K562 treated with DMSO at 1 percent for 24 hours (cell line): Measurements from ENCODE around the gene RBM3. TPM values are rescaled to one million over a fixed set of nuclear protein-coding genes. Genes with fewer than 3 reads are reported as not detected.

Experiments
- total RNA-seq: library from RNA; unstranded; fragments of 300-600 nt; gene quantifications from 2 replicates; pipeline ENCODE4 v1.2.3, GENCODE V29; 2022; ENCODE audit warnings: low read depth; ENCODE audit not compliant: insufficient read depth

RBM3 gene
- 60.6 and 67.0 TPM in 2 replicates for total RNA-seq

DNA sequence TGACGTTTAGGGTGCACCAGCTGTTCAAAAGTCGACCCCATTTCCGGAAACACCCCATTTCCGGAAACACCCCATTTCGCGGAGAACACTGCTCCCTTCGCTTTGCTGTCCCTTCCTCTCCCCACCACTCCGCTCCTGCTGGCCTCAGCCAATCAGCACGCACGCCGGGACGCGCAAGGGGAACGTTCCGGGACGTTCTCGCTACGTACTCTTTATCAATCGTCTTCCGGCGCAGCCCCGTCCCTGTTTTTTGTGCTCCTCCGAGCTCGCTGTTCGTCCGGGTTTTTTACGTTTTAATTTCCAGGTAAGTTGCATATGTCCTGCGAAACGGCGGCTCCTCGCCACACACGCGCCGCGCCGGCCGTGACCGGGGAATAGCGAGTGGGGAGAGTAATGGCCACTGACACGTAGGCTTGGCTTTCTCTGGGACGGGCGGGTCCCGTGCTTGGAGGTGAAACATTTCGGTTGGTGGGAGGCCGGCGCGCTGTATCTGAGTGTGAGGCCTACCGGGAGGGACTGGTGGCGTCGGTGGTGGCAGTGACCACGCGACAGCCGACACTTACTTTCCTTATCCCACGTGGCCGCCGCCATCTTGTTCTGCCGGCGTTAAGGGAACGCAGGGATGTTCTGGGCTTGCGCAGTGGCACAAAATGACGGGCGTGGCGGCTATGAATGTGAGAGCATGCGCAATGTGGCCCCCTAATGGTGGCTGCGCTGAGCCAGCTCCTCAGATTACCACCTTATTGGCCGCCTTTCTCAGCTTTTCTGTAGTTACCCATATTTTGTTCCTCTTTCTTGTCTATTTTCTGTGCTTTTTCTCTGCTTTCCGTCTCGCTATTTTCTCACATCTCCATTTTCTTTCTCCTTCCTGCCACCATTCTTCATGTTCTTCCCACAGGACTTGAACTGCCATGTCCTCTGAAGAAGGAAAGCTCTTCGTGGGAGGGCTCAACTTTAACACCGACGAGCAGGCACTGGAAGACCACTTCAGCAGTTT is at the start of gene RBM3:
Gene RBM3, plus strand, starts transcription at position 215 of the 997 bp plus-strand sequence. Its CDS starts 697 bp downstream, at position 912.

DNA sequence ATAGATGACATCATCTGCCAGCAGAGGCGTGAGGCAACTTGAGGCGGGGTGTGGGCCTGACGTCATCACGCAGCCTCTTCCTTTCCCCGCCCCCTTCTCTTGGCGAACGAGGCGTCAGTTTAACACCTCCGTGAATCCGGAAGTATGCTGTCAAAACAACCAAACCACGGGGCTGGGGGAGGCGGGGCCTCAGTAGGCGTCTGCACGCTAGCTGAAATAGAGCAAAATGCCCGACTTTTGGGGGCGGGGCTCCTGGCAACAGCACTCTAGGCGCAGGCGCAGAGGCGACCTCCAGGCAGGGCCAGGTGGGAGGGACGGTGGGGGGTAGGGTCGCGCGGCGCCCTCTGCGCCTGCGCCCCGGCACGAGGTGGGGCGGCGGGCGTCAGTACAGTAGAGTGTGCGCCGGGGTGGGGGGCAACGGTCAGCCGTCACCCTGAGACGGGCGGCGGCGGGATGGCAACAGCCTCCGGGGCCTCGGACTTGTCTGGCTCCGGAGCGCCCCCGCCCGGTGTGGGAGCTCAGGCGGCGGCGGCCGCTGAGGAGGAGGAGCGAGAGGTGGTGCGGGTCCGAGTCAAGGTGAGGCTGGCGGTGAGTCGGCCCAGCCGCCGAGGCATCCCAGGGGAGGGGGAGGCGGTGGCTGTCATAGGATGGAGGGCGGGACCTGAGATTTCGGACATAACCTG is 34.8 kb upstream of the RBM3 start, which contains the start of gene TBC1D25:
Gene TBC1D25, plus strand, starts transcription at position 370 of the 683 bp plus-strand sequence. Its CDS starts 84 bp downstream, at position 454.

DNA sequence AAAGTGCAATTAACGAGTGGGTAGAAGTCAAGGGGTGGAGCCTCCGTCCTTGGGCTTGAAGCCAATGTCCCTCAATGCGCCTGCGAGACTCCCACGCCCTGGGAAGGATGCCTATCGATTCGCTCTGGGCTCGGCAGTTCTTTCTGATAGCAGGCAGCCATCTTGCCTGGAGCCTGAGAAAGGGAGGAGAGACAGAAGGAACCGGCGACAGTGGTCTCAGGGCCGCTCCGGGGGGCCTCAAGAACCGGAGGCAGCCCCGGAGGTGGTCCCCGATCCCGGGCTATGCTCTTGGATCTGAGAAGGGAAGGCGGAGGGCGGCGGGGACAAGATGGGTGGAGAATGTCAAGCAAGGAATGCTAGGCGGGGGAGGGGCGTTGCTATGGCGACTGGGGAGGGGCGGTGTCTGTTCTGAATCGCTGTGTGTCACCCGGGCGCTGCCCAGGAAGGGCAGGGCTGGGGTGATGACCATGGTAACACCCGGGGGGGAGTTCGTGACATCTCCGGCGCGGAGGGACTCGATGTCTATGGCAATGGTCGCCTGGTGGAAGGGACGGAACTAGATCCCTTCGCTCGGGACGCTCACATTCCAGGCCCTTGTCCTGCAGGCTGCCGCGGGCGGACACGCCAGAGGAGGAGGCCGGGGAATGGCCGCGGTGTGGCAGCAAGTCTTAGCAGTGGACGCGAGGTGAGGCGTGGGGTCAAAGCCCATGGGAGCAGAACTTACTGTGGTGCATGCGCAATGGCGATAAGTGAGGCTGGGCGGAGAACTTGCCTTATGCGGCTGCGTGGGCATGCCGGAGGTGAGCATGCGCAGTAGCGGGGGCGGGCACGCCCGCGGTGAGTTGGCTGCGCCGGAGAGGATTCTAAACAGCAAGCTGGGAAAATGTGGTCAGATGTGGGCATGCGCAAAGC is 23.3 kb downstream of the RBM3 start, which contains the start of gene WDR13:
Gene WDR13, plus strand, starts transcription at position 140 of the 912 bp plus-strand sequence. Its CDS starts 505 bp downstream, at position 645.

Other genes starting within 250 kb of the RBM3 start
- gene SSX3, start 217.8 kb upstream of the RBM3 start, total RNA-seq, result 36.3 and 37.7 TPM in 2 replicates
- gene SSX4, start 190.9 kb upstream of the RBM3 start, total RNA-seq, result 14.1 TPM in 1 of 2 replicates, not detected in the other
- gene SSX4B, start 162.5 kb upstream of the RBM3 start, total RNA-seq, result 9.5 and 22.0 TPM in 2 replicates
- 27.2 and 36.4 TPM in 2 replicates for gene SLC38A5, start 104.2 kb upstream of the RBM3 start, total RNA-seq
- gene FTSJ1, start 98.3 kb upstream of the RBM3 start, total RNA-seq, result 45.6 and 45.9 TPM in 2 replicates
- 6.7 and 11.1 TPM in 2 replicates for gene PORCN, start 65.5 kb upstream of the RBM3 start, total RNA-seq
- gene EBP, start 52.7 kb upstream of the RBM3 start, total RNA-seq, result 236 and 255 TPM in 2 replicates
- 11.5 and 12.9 TPM in 2 replicates for gene TBC1D25, start 34.8 kb upstream of the RBM3 start, total RNA-seq
- gene WDR13, start 23.0 kb downstream of the RBM3 start, total RNA-seq, result 93.9 and 94.4 TPM in 2 replicates
- 20.6 and 24.7 TPM in 2 replicates for gene WAS, start 109.3 kb downstream of the RBM3 start, total RNA-seq
- gene SUV39H1, start 122.2 kb downstream of the RBM3 start, total RNA-seq, result 39.3 and 40.4 TPM in 2 replicates
- gene GLOD5, start 187.3 kb downstream of the RBM3 start, total RNA-seq, result 4.7 and 5.4 TPM in 2 replicates
- gene GATA1, start 212.1 kb downstream of the RBM3 start, total RNA-seq, result 119 and 140 TPM in 2 replicates
- 86.8 and 94.8 TPM in 2 replicates for gene HDAC6, start 227.6 kb downstream of the RBM3 start, total RNA-seq